K562 (cell line): ENCODE data around the gene SRF. TPM values are rescaled to one million over a fixed set of nuclear protein-coding genes. Genes with fewer than 3 reads are reported as not detected.

Source experiments
- ATAC-seq: fragments of 200-7000 bp; cut with Tn5 transposase; 3 replicates; pipeline ENCODE4 v1.9.1; 2020; ENCODE audit warnings: moderate library complexity
- BruUV-seq: library from RNA; stranded (reverse); fragments of 400-500 nt; replicated peaks from 2 replicates; lab custom pipeline; 2021; lab: Mats Ljungman, UMichigan
- CTCF ChIA-PET: fragments of 300-600 bp; formaldehyde crosslinking; extraction: SDS; loops from one replicate; lab custom pipeline; 2021; ENCODE audit warnings: low intra/inter-chr PET ratio; lab: Yijun Ruan, JAX
- POLR2A ChIA-PET: fragments of 300-600, 350-650 bp; sonication (Branson Sonifier 250); formaldehyde crosslinking; extraction: SDS; loops from one replicate; lab custom pipeline; 2021; ENCODE audit warnings: antibody characterized with exemption, inconsistent platforms; lab: Yijun Ruan, JAX
- DNase-seq, 4 experiments: peaks; one replicate each; pipeline versions ENCODE4 v3.0.0 to v3.0.0-alpha.2; 2011 to 2018; ENCODE audit warnings: low spot score in 3 of 4, mixed read lengths in 3 of 4; ENCODE audit errors: extremely low read depth in 1 of 4
- FAIRE-seq: peaks from 2 replicates; lab custom pipeline; 2011; peaks lifted over from hg19 to GRCh38; lab: Jason Lieb, UNC
- H2AFZ ChIP-seq: 2 replicates; pipeline ENCODE4 v1.6.0; 2011; ENCODE audit warnings: low read depth, low read length, control low read depth, inconsistent platforms
- H3K27ac ChIP-seq: fragments of 200-600 bp; 3 replicates; pipeline ENCODE4 v1.8.0; 2011; ENCODE audit warnings: low read depth, mild to moderate bottlenecking, control low read depth, inconsistent platforms, low read length, moderate library complexity, mixed read lengths; ENCODE audit errors: extremely low read depth
- H3K27me3 ChIP-seq, 2 experiments: fragments of 300-600 bp in 1 of 2; 2 replicates in 1 of 2; 3 replicates in 1 of 2; pipeline versions ENCODE4 v1.6.0 to v1.8.0; 2011; ENCODE audit warnings: inconsistent platforms in 2 of 2, low read length in 2 of 2, mild to moderate bottlenecking in 1 of 2, mixed read lengths in 1 of 2, moderate library complexity in 1 of 2; ENCODE audit not compliant: control insufficient read depth in 2 of 2, insufficient read depth in 2 of 2
- H3K36me3 ChIP-seq: fragments of 300-600 bp; 3 replicates; pipeline ENCODE4 v1.8.0; 2011; ENCODE audit warnings: mild to moderate bottlenecking, low read length, inconsistent platforms; ENCODE audit not compliant: control insufficient read depth, insufficient read depth
- H3K4me1 ChIP-seq, 2 experiments: fragments of 200-600 bp in 1 of 2; replicated peaks in 1 of 2; 2 replicates in 1 of 2; 3 replicates in 1 of 2; pipeline versions ENCODE4 v1.5.1 to v1.8.0; 2011; ENCODE audit warnings: inconsistent platforms in 2 of 2, low read length in 2 of 2, mild to moderate bottlenecking in 1 of 2, mixed read lengths in 1 of 2, moderate library complexity in 1 of 2; ENCODE audit not compliant: control insufficient read depth in 2 of 2, insufficient read depth in 2 of 2
- H3K4me2 ChIP-seq: 2 replicates; pipeline ENCODE4 v1.6.1; 2011; ENCODE audit warnings: low read length, control low read depth, inconsistent platforms, mixed read lengths; ENCODE audit not compliant: insufficient read depth
- H3K4me3 ChIP-seq: fragments of 200-600 bp; sonication (generic), shearing (Covaris generic); 2 replicates; pipeline ENCODE4 v1.5.1; 2016; ENCODE audit warnings: control low read depth, inconsistent platforms
- H3K79me2 ChIP-seq: fragments of 200-600 bp; 3 replicates; pipeline ENCODE4 v1.8.0; 2011; ENCODE audit warnings: low read length, inconsistent platforms; ENCODE audit not compliant: control insufficient read depth, insufficient read depth
- H3K9ac ChIP-seq, 2 experiments: 2 replicates each; pipeline versions ENCODE4 v1.6.0 to v1.6.1; 2011; ENCODE audit warnings: low read depth in 2 of 2, low read length in 2 of 2, control low read depth in 1 of 2, inconsistent platforms in 1 of 2, mild to moderate bottlenecking in 1 of 2, mixed read lengths in 1 of 2; ENCODE audit not compliant: insufficient read depth in 1 of 2
- H3K9me1 ChIP-seq: one replicate; pipeline ENCODE4 v1.6.0; 2011; ENCODE audit warnings: inconsistent platforms, mild to moderate bottlenecking, low read length, moderate library complexity; ENCODE audit not compliant: control insufficient read depth, insufficient read depth
- H3K9me3 ChIP-seq: replicated peaks from 2 replicates; pipeline ENCODE4 v1.5.1; 2011; ENCODE audit warnings: low read depth, low read length, inconsistent platforms; ENCODE audit not compliant: control insufficient read depth, insufficient read depth
- H4K20me1 ChIP-seq: replicated peaks from 2 replicates; pipeline ENCODE4 v1.6.1; 2011; ENCODE audit warnings: low read length, inconsistent platforms, mixed read lengths; ENCODE audit not compliant: control insufficient read depth, insufficient read depth
- KLF1 ChIP-seq: fragments of 450-650 bp; IDR thresholded peaks from 2 replicates; pipeline ENCODE4 v1.6.1; 2016; ENCODE audit warnings: missing genetic modification characterization, missing compliant biosample characterization
- MTA3 ChIP-seq: fragments of 450-650 bp; formaldehyde crosslinking; IDR thresholded peaks from 2 replicates; pipeline ENCODE4 v1.6.1; 2017; ENCODE audit warnings: mild to moderate bottlenecking, borderline replicate concordance
- WGBS: fragments of 100-300 bp; shearing (Covaris generic); methylation state at CpG from one replicate; pipeline ENCODE4 v1.1.6; 2016; ENCODE audit warnings: low coverage, mixed read lengths; ENCODE audit not compliant: insufficient coverage; ENCODE audit errors: missing lambda C conversion rate; 5-methylcytosine and 5-hydroxymethylcytosine counted together
- in situ Hi-C: fragments of 300-500 bp; cut with MboI; formaldehyde crosslinking; loops from 4 replicates; pipeline ENCODE4 v1.15.0; 2018; ENCODE audit warnings: inconsistent platforms, mixed read lengths
- intact Hi-C: fragments of 100-400 bp; cut with micrococcal nuclease; formaldehyde crosslinking; loops from 2 replicates; pipeline ENCODE4 v1.14.2; 2022
- polyA plus RNA-seq, 8 experiments: library from polyadenylated mRNA; depleted of rRNA in 4 of 8; stranded (reverse) in 5 of 8; unstranded in 3 of 8; fragments of >200 nt; fragmentation: Nextera tagmentation in 2 of 8; fragmentation: Illumina TruSeq in 1 of 8; extraction: Ambion mirVana in 2 of 8; extraction: Trizol in 1 of 8; gene quantifications; 2 replicates each; pipeline versions ENCODE4 v1.2.1 to v1.2.3, GENCODE V29; 2011 to 2014; ENCODE audit warnings: inconsistent platforms in 1 of 8, missing spikeins in 1 of 8
- total RNA-seq, 7 experiments: library from RNA; depleted of rRNA in 6 of 7; stranded (reverse); fragments of >200 nt in 6 of 7; fragmentation: Illumina TruSeq in 2 of 7; extraction: Trizol in 2 of 7; gene quantifications; 2 replicates each; pipeline versions ENCODE4 v1.2.1 to v1.2.3, GENCODE V29; 2011 to 2021; ENCODE audit warnings: low replicate concordance in 1 of 7
- TF ChIP-seq, protein P1 (sequence below), 2 experiments: fragments of 450-650 bp; IDR thresholded peaks; 2 replicates each; pipeline ENCODE4 v1.6.1; 2018; ENCODE audit warnings: mild to moderate bottlenecking in 2 of 2, low read depth in 1 of 2; ENCODE audit not compliant: partially characterized antibody in 2 of 2
- TF ChIP-seq, protein P2 (sequence below): sonication (generic); IDR thresholded peaks from 2 replicates; pipeline ENCODE4 v1.6.1; 2016

Gene SRF
- total and polyA plus RNA-seq, 9 of the 15 experiments (the other 6 are each of a cell fraction or from before 2014, with no cell fraction given), result 2.5 to 37.0 (median 24.6) TPM

DNA sequence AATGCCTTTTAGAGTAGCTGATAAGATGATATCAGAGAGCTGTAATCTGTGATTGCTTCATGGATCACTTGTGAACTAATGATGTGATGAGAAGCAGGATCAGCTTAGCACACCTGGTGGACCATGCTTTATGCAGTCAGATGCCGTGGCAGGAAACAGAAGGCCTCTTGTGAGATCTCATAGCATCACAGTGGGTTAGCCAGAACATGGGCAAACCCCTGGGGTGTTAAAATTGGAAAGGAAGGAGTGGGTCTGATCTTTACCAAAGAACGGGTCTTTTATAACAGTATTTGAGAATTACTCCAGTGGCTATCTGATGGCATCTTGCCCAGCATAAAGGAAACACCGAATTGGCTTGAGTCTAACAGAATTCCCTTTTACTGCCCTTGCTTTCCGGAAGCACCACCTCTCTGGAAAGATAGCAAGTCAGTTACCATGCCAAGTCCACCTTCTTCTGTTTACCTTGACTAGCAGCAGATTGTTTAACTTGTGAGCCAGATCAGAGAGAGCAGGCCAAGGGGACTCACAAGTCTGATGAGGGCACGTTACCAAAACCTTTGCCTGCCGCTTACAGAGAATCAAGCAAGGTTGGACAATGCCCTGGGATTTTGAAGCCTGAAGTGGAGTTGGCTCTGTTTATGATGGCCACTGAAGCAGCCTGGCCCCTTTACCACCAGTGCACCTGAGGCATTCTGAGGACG, 20.9 kb upstream of the SRF start:
- Histone ChIP-seq H3K4me2 (no peak overlapping the region), H3K36me3 (no peaks in the 10 kb centered on the region), H3K27ac (no peak overlapping the region), H2AFZ (peak overlapping the region; percentile 3; the same call in 1 of the 2 replicates), H3K9me1 (no peaks in the 10 kb centered on the region), H3K27me3 (no peaks in the 10 kb centered on the region; a peak in 1 of 5 replicates), H4K20me1 (no peaks in the 10 kb centered on the region), H3K9me3 (no peaks in the 10 kb centered on the region), H3K79me2 (no peaks in the 10 kb centered on the region), H3K9ac (no peak overlapping the region), H3K4me1 (peaks cover 6 to 15% of the 10 kb centered on the region in 2 experiments; a peak in 4 of 5 replicates), H3K4me3 (no peak overlapping the region)
- FAIRE-seq, result no peak
- ATAC-seq, result no peak
- ChIA-PET CTCF (no interaction called here), POLR2A (interaction anchor here (0.6 to 1.2 kb wide), 4 partner anchors 9 to 484 kb away, joined by 3 to 4 read pairs (median 3); no protein-coding TSS in a partner anchor)
- in situ Hi-C loops (no loop called here), intact Hi-C loops (no loop called here)
- WGBS, result 58% methylated on average over 7 of the region's 7 CpGs
- no peak for DNase-seq
- TF ChIP-seq, protein P1, sequence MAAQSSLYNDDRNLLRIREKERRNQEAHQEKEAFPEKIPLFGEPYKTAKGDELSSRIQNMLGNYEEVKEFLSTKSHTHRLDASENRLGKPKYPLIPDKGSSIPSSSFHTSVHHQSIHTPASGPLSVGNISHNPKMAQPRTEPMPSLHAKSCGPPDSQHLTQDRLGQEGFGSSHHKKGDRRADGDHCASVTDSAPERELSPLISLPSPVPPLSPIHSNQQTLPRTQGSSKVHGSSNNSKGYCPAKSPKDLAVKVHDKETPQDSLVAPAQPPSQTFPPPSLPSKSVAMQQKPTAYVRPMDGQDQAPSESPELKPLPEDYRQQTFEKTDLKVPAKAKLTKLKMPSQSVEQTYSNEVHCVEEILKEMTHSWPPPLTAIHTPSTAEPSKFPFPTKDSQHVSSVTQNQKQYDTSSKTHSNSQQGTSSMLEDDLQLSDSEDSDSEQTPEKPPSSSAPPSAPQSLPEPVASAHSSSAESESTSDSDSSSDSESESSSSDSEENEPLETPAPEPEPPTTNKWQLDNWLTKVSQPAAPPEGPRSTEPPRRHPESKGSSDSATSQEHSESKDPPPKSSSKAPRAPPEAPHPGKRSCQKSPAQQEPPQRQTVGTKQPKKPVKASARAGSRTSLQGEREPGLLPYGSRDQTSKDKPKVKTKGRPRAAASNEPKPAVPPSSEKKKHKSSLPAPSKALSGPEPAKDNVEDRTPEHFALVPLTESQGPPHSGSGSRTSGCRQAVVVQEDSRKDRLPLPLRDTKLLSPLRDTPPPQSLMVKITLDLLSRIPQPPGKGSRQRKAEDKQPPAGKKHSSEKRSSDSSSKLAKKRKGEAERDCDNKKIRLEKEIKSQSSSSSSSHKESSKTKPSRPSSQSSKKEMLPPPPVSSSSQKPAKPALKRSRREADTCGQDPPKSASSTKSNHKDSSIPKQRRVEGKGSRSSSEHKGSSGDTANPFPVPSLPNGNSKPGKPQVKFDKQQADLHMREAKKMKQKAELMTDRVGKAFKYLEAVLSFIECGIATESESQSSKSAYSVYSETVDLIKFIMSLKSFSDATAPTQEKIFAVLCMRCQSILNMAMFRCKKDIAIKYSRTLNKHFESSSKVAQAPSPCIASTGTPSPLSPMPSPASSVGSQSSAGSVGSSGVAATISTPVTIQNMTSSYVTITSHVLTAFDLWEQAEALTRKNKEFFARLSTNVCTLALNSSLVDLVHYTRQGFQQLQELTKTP (IDR thresholded peaks at IDR 0.05; ENCODE audit: low read depth in 1 of 2, partially characterized antibody in 2 of 2), result no peak
- TF ChIP-seq MTA3 (no peak), KLF1 (tag) (no peak)
- TF ChIP-seq, protein P2, sequence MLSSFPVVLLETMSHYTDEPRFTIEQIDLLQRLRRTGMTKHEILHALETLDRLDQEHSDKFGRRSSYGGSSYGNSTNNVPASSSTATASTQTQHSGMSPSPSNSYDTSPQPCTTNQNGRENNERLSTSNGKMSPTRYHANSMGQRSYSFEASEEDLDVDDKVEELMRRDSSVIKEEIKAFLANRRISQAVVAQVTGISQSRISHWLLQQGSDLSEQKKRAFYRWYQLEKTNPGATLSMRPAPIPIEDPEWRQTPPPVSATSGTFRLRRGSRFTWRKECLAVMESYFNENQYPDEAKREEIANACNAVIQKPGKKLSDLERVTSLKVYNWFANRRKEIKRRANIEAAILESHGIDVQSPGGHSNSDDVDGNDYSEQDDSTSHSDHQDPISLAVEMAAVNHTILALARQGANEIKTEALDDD, result peak; percentile 18; the same call in 1 of the 2 replicates
- BruUV-seq, result no TSS peak
